Fibroblast of pulmonary artery (primary cell): ENCODE measurements around the gene YJU2.
"Not testable (repeated sequence)": the region's sequence is repeated elsewhere in the genome, so short reads cannot be mapped to it uniquely, and the experiment has no call there.

ENCODE experiments used
- DNase-seq: peaks from one replicate; pipeline ENCODE4 v3.0.0-alpha.2; 2010; ENCODE audit warnings: low read depth
- H3K4me3 ChIP-seq: replicated peaks from 2 replicates; pipeline ENCODE4 v1.5.1; 2011; ENCODE audit warnings: low read depth, mild to moderate bottlenecking, control low read depth, low read length, moderate library complexity
- CTCF ChIP-seq: IDR thresholded peaks from 2 replicates; pipeline ENCODE4 v1.5.1; 2011; ENCODE audit warnings: mild to moderate bottlenecking, control low read depth, low read length, inconsistent platforms; ENCODE audit errors: missing control alignments

YJU2 gene

GRCh38 chr19:4284974-4285373 lies 38.1 kb downstream of the YJU2 start:
- DNase-seq: no peak
- no peak for TF ChIP-seq CTCF
- H3K4me3 ChIP-seq: no peak overlapping the region

- not testable (repeated sequence) for H3K4me3 ChIP-seq, DNase-seq
Observed at GRCh38 chr19:4286141-4286540, 39.3 kb downstream of the YJU2 start.

GRCh38 chr19:4288091-4288777 lies 41.4 kb downstream of the YJU2 start:
- DNase-seq: no peak
- TF ChIP-seq CTCF: no peak
- no peak overlapping the region for H3K4me3 ChIP-seq

GRCh38 chr19:4291184-4291732 lies 44.4 kb downstream of the YJU2 start:
- no peak for TF ChIP-seq CTCF
- no peak overlapping the region for H3K4me3 ChIP-seq
- no peak for DNase-seq

GRCh38 chr19:4292515-4292914 lies 45.6 kb downstream of the YJU2 start:
- H3K4me3 ChIP-seq: no peak overlapping the region
- DNase-seq: no peak
- no peak for TF ChIP-seq CTCF

- no peak for TF ChIP-seq CTCF
- H3K4me3 ChIP-seq: no peak overlapping the region
- DNase-seq: no peak
Observed at GRCh38 chr19:4294389-4294788, 47.5 kb downstream of the YJU2 start.

GRCh38 chr19:4295972-4296771 lies 49.3 kb downstream of the YJU2 start:
- no peak for DNase-seq
- TF ChIP-seq CTCF: no peak
- no peak overlapping the region for H3K4me3 ChIP-seq
